Stimulated activated CD4-positive, alpha-beta T cell treated with anti-CD3 and anti-CD28 coated beads, Interleukin-4, amount 100 ng/mL, for 4 hours (primary cell): ENCODE data around the gene ADAM33.

Source experiments
- DNase-seq, 2 experiments: peaks; one replicate each; pipeline ENCODE4 v3.0.0-alpha.2; 2020

The ADAM33 gene

GRCh38 chr20:3635346-3635745 lies 46.5 kb downstream of the ADAM33 start:
- DNase-seq = no peak

DNA sequence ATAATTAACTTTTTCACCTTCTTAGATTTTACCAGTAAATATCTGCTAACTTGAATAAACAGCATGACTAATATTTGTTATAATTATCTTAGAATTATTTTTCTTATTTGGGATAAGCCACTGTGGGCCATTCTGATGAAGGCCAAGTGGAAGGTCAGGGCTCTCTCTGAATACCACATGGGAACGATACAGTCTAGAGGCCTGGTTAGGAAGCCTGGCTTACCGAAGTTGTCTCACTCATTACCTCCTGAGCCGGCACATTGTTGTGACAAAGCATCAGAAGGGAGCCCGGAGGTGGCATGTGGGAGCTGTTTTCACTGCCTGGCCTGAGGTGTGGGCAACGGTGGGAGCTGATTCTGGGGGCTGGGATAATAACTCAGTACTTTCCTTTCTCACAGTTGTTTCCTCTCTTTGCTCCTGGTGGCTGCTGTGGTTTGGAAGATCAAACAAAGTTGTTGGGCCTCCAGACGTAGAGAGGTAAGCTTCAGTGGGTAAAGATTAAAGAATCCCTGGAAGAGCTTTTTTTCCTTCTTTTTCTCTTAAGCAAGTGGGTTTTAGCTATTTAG lies 47.8 kb downstream of the ADAM33 start:
- no peak for DNase-seq

GRCh38 chr20:3632311-3633004 lies 49.4 kb downstream of the ADAM33 start:
- DNase-seq = no peak

DNA sequence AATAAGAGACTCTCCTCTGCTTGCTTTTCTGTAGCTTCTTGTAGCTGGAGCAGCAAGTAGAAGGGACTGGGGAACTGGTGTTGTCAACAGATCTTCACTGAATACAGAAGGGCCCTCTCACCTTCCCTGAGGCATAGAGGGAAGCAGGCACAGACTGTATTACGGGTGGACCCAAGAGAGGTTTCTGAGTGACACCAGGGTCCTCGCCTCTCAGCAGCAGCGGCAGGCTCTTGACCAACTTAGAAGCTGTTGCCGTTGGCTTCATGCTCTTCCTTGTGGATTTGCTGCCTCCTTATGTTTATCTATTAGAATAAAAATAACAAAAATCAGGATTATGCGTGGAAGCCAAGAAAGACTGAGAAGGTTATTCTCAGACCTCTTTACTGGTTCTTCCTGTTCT lies 50.3 kb downstream of the ADAM33 start:
- no peak for DNase-seq

GRCh38 chr20:3630429-3630828 lies 51.4 kb downstream of the ADAM33 start:
- DNase-seq = no peak

DNA sequence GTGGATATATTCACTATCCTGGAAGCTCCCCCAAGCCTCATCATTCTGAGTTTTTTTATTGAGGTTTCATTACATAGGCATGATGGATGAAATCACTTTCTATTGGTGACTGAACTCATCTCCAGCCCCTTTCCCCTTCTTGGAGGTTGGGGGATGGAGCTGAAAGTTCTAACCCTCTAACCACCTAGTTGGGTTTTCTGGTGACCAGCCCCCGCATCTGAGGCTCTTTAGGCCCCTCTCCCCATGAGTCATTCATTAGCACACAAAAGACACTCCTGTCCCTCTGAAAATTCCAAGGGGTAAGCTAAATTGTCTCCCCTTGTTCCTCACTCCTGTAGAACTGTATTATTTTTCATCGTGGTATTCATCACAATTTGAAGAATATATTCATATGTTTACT lies 51.9 kb downstream of the ADAM33 start:
- DNase-seq = no peak

GRCh38 chr20:3628502-3629314 lies 53.1 kb downstream of the ADAM33 start:
- DNase-seq = no peak

GRCh38 chr20:3627476-3627875 lies 54.3 kb downstream of the ADAM33 start:
- no peak for DNase-seq

DNA sequence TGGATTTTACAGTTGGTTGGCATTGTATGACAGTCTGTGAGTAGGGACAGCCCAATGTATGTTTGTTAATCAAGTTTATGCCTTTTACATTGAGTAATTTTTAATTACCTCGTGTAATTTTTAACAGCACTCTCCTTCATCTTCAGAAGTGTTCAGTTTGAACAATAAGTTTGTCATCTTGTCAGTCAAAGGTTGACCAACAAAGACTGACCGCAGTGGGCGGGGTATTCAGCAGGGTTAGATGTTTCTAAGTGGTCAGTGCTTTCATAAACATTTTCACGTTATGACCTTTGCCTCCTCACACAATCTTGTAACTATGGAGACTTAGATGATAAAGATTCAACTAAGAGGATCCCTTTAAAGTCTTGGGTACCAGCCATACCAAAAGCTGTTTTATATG lies 59.4 kb downstream of the ADAM33 start:
- DNase-seq = no peak

GRCh38 chr20:3621111-3621510 lies 60.7 kb downstream of the ADAM33 start:
- DNase-seq = no peak
